H9 (cell line): ENCODE results near the gene ATRIP. TPM values are rescaled to one million over a fixed set of nuclear protein-coding genes. Genes with fewer than 3 reads are reported as not detected.

Source experiments
- DNase-seq: peaks from one replicate; pipeline ENCODE4 v3.0.0-alpha.2; 2017
- H2AFZ ChIP-seq: one replicate; pipeline ENCODE4 v1.6.1; 2013; ENCODE audit warnings: mild to moderate bottlenecking, low read length, control low read depth, moderate library complexity
- H2AK5ac ChIP-seq: 2 replicates; pipeline ENCODE4 v1.6.1; 2013; ENCODE audit warnings: low read length, control low read depth, mixed read lengths; ENCODE audit not compliant: insufficient read length
- H2BK120ac ChIP-seq: one replicate; pipeline ENCODE4 v1.6.1; 2013; ENCODE audit warnings: low read depth, mild to moderate bottlenecking, low read length, control low read depth, inconsistent platforms; ENCODE audit not compliant: poor library complexity, severe bottlenecking
- H2BK12ac ChIP-seq: 2 replicates; pipeline ENCODE4 v1.6.1; 2013; ENCODE audit warnings: low read length, control low read depth, mixed read lengths, low read depth; ENCODE audit not compliant: insufficient read length
- H2BK15ac ChIP-seq: 2 replicates; pipeline ENCODE4 v1.6.1; 2013; ENCODE audit warnings: low read depth, low read length, control low read depth
- H2BK20ac ChIP-seq: one replicate; pipeline ENCODE4 v1.6.1; 2013; ENCODE audit warnings: low read depth, mild to moderate bottlenecking, low read length, control low read depth, inconsistent platforms; ENCODE audit not compliant: poor library complexity, severe bottlenecking
- H2BK5ac ChIP-seq: 2 replicates; pipeline ENCODE4 v1.6.1; 2013; ENCODE audit warnings: low read length, control low read depth, mixed read lengths; ENCODE audit not compliant: insufficient read length
- H3K14ac ChIP-seq: 2 replicates; pipeline ENCODE4 v1.6.1; 2013; ENCODE audit warnings: low read length, control low read depth; ENCODE audit not compliant: insufficient read depth
- H3K18ac ChIP-seq: 2 replicates; pipeline ENCODE4 v1.6.1; 2013; ENCODE audit warnings: low read depth, mild to moderate bottlenecking, mixed read lengths, low read length, control low read depth; ENCODE audit not compliant: insufficient read length
- H3K23ac ChIP-seq: 2 replicates; pipeline ENCODE4 v1.6.1; 2013; ENCODE audit warnings: low read length, control low read depth, mixed read lengths, low read depth; ENCODE audit not compliant: insufficient read length
- H3K23me2 ChIP-seq: 2 replicates; pipeline ENCODE4 v1.6.1; 2013; ENCODE audit warnings: low read depth, mild to moderate bottlenecking, mixed read lengths, low read length, control low read depth; ENCODE audit not compliant: insufficient read length, poor library complexity, severe bottlenecking
- H3K27ac ChIP-seq: 2 replicates; pipeline ENCODE4 v1.5.1; 2013; ENCODE audit warnings: low read length, control low read depth, mixed read lengths, low read depth; ENCODE audit not compliant: insufficient read length
- H3K27me3 ChIP-seq: 2 replicates; pipeline ENCODE4 v1.6.1; 2013; ENCODE audit warnings: low read length, control low read depth, inconsistent platforms; ENCODE audit not compliant: insufficient read depth
- H3K4ac ChIP-seq: 2 replicates; pipeline ENCODE4 v1.6.1; 2013; ENCODE audit warnings: low read depth, mild to moderate bottlenecking, control low read depth, inconsistent platforms, low read length, moderate library complexity
- H3K4me1 ChIP-seq: 2 replicates; pipeline ENCODE4 v1.6.1; 2013; ENCODE audit warnings: low read length, control low read depth, inconsistent platforms; ENCODE audit not compliant: insufficient read depth
- H3K4me2 ChIP-seq: 2 replicates; pipeline ENCODE4 v1.6.1; 2013; ENCODE audit warnings: low read length, control low read depth, mixed read lengths; ENCODE audit not compliant: insufficient read length, insufficient read depth
- H3K56ac ChIP-seq: 2 replicates; pipeline ENCODE4 v1.6.1; 2013; ENCODE audit warnings: low read depth, mild to moderate bottlenecking, mixed read lengths, low read length, control low read depth; ENCODE audit not compliant: insufficient read length
- H3K79me1 ChIP-seq: 2 replicates; pipeline ENCODE4 v1.6.1; 2013; ENCODE audit warnings: low read depth, mild to moderate bottlenecking, moderate library complexity, low read length, control low read depth, inconsistent platforms; ENCODE audit not compliant: insufficient read depth, poor library complexity, severe bottlenecking
- H3K79me2 ChIP-seq: 2 replicates; pipeline ENCODE4 v1.6.1; 2013; ENCODE audit warnings: low read length, control low read depth, inconsistent platforms; ENCODE audit not compliant: insufficient read depth
- H3K9ac ChIP-seq: 2 replicates; pipeline ENCODE4 v1.6.1; 2013; ENCODE audit warnings: low read length, control low read depth, mixed read lengths; ENCODE audit not compliant: insufficient read length; ENCODE audit errors: extremely low read depth
- H3K9me3 ChIP-seq: one replicate; pipeline ENCODE4 v1.6.1; 2013; ENCODE audit warnings: low read depth, low read length, inconsistent platforms; ENCODE audit not compliant: control insufficient read depth
- H3T11ph ChIP-seq: one replicate; pipeline ENCODE4 v1.6.1; 2013; ENCODE audit warnings: mild to moderate bottlenecking, low read length, control low read depth, inconsistent platforms
- H4K20me1 ChIP-seq: one replicate; pipeline ENCODE4 v1.6.1; 2013; ENCODE audit not compliant: control insufficient read depth, insufficient read length, insufficient read depth
- H4K5ac ChIP-seq: 2 replicates; pipeline ENCODE4 v1.6.1; 2013; ENCODE audit warnings: low read depth, mild to moderate bottlenecking, mixed read lengths, low read length, control low read depth; ENCODE audit not compliant: insufficient read length
- H4K8ac ChIP-seq: replicated peaks from 2 replicates; pipeline ENCODE4 v1.6.1; 2013; ENCODE audit warnings: low read length, control low read depth, mixed read lengths, low read depth; ENCODE audit not compliant: insufficient read length
- H4K91ac ChIP-seq: 2 replicates; pipeline ENCODE4 v1.6.1; 2013; ENCODE audit warnings: low read depth, mild to moderate bottlenecking, moderate library complexity, mixed read lengths, low read length, control low read depth; ENCODE audit not compliant: insufficient read length
- H3K27ac Mint-ChIP-seq, 3 experiments: 2 replicates in 2 of 3; 3 replicates in 1 of 3; pipeline ENCODE4 v1.8.0; 2020 to 2021; ENCODE audit warnings: mixed read lengths in 3 of 3, mild to moderate bottlenecking in 1 of 3, moderate library complexity in 1 of 3
- H3K27me3 Mint-ChIP-seq: 2 replicates; pipeline ENCODE4 v1.8.0; 2021; ENCODE audit warnings: low read depth, mild to moderate bottlenecking, moderate library complexity, mixed read lengths
- H3K36me3 Mint-ChIP-seq, 3 experiments: 2 replicates in 2 of 3; 3 replicates in 1 of 3; pipeline ENCODE4 v1.8.0; 2020 to 2021; ENCODE audit warnings: low read depth in 3 of 3, mixed read lengths in 3 of 3; ENCODE audit not compliant: insufficient read depth in 1 of 3
- H3K4me1 Mint-ChIP-seq, 2 experiments: 2 replicates each; pipeline ENCODE4 v1.8.0; 2020; ENCODE audit warnings: mixed read lengths in 2 of 2
- H3K4me3 Mint-ChIP-seq, 2 experiments: 2 replicates in 1 of 2; 3 replicates in 1 of 2; pipeline ENCODE4 v1.8.0; 2020 to 2021; ENCODE audit warnings: mild to moderate bottlenecking in 2 of 2, mixed read lengths in 2 of 2, moderate library complexity in 1 of 2
- H3K9me3 Mint-ChIP-seq, 2 experiments: 2 replicates in 1 of 2; 3 replicates in 1 of 2; pipeline ENCODE4 v1.8.0; 2020; ENCODE audit warnings: mild to moderate bottlenecking in 2 of 2, mixed read lengths in 2 of 2, moderate library complexity in 1 of 2
- WGBS: extraction: QIAGEN DNeasy Blood & Tissue Kit; methylation state at CpG from one replicate; pipeline ENCODE4 v1.1.7; 2013; ENCODE audit warnings: missing lambda C conversion rate, low lambda C conversion rate, mixed read lengths; ENCODE audit not compliant: insufficient read length; ENCODE audit errors: extremely low coverage; 5-methylcytosine and 5-hydroxymethylcytosine counted together
- total RNA-seq: library from RNA; stranded (reverse); gene quantifications from 2 replicates; pipeline ENCODE4 v1.2.1, GENCODE V29; 2021
- TF ChIP-seq, protein P1 (sequence below): fragments of 200-600 bp; sonication (generic); conservative IDR thresholded peaks from 3 replicates; pipeline ENCODE4 v1.8.0; 2021; ENCODE audit warnings: antibody characterized with exemption, mild to moderate bottlenecking

ATRIP gene
- total RNA-seq, 1 experiment from 2014 or later: 16.3 TPM

DNA sequence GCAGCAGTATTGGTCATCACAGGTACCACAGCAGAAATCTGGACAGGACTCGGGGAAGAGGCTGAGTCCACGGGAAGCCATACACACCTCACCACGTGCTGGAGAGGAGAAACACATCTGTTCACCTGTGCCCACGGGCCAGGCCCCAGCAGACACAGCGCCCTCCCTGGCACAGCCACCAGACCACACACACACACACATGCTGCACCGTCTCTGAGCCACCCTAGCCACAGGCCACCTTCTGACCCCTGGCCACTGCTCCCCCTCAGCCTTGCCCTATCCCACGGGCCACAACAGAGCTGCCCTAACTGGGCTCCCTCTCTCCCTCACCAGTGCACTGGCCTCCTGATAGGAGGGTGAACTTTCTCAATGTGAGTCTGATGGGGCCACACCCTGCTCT lies 54.7 kb downstream of the ATRIP start:
- peaks cover 11% of the 10 kb centered on the region for H3K23me2 ChIP-seq
- no peak overlapping the region for H4K8ac ChIP-seq
- H4K20me1 ChIP-seq: no peaks in the 10 kb centered on the region
- no peak overlapping the region for H4K5ac ChIP-seq
- no peak overlapping the region for H3K4me2 ChIP-seq
- Mint-ChIP-seq H3K9me3 (peaks cover 10% of the 10 kb centered on the region in 2 experiments; a peak in 4 of 5 replicates), H3K27ac (peak overlapping the region; percentile 2 to 66 (median 63); a peak in 5 of 7 replicates), H3K36me3 (peaks cover 18 to 28% (median 28%) of the 10 kb centered on the region in 3 experiments), H3K4me1 (peaks cover 25 to 31% of the 10 kb centered on the region in 2 experiments), H3K27me3 (peaks cover 8% of the 10 kb centered on the region), H3K4me3 (no peak overlapping the region)
- no peak overlapping the region for H2AFZ ChIP-seq
- H2BK5ac ChIP-seq: no peak overlapping the region
- peaks cover 4% of the 10 kb centered on the region; the same call in 1 of the 2 replicates for H3K4me1 ChIP-seq
- peaks cover 1% of the 10 kb centered on the region; the same call in 1 of the 2 replicates for H3K79me2 ChIP-seq
- H3K27ac ChIP-seq: no peak overlapping the region
- no peak overlapping the region for H4K91ac ChIP-seq
- TF ChIP-seq, protein P1, sequence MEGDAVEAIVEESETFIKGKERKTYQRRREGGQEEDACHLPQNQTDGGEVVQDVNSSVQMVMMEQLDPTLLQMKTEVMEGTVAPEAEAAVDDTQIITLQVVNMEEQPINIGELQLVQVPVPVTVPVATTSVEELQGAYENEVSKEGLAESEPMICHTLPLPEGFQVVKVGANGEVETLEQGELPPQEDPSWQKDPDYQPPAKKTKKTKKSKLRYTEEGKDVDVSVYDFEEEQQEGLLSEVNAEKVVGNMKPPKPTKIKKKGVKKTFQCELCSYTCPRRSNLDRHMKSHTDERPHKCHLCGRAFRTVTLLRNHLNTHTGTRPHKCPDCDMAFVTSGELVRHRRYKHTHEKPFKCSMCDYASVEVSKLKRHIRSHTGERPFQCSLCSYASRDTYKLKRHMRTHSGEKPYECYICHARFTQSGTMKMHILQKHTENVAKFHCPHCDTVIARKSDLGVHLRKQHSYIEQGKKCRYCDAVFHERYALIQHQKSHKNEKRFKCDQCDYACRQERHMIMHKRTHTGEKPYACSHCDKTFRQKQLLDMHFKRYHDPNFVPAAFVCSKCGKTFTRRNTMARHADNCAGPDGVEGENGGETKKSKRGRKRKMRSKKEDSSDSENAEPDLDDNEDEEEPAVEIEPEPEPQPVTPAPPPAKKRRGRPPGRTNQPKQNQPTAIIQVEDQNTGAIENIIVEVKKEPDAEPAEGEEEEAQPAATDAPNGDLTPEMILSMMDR: no peak
- no peak overlapping the region for H3K23ac ChIP-seq
- H2BK15ac ChIP-seq: no peak overlapping the region
- no peak overlapping the region for H2BK12ac ChIP-seq
- H3K14ac ChIP-seq: no peak overlapping the region
- H3K18ac ChIP-seq: no peak overlapping the region
- no peak overlapping the region for H3T11ph ChIP-seq
- no peak overlapping the region for H2BK120ac ChIP-seq
- no peak overlapping the region for H2AK5ac ChIP-seq
- no peak overlapping the region for H2BK20ac ChIP-seq
- H3K56ac ChIP-seq: no peak overlapping the region
- H3K79me1 ChIP-seq: no peaks in the 10 kb centered on the region
- WGBS: no CpG with 5 or more reads among the region's 7 CpGs
- no peaks in the 10 kb centered on the region for H3K27me3 ChIP-seq
- H3K9me3 ChIP-seq: no peaks in the 10 kb centered on the region
- H3K4ac ChIP-seq: no peak overlapping the region
- DNase-seq: no peak
- H3K9ac ChIP-seq: no peak overlapping the region
